ENCODE measurements around the gene ELK4. TPM values are rescaled to one million over a fixed set of nuclear protein-coding genes. Genes with fewer than 3 reads are reported as not detected.
A peak's percentile ranks its signal among the peaks of the same experiment; 100 is the strongest.

Gene ELK4
- total RNA-seq, 6 experiments from 2014 or later = 15.1 to 39.2 (median 26.9) TPM

- 61% methylated on average over 5 of the region's 9 CpGs for WGBS (ENCODE audit: insufficient coverage, low coverage, low lambda C conversion rate, missing lambda C conversion rate)
- Histone ChIP-seq H3K9me3 (no peaks in the 10 kb centered on the region), H3K4me3 (peak overlapping the region in 1 of 3 donors; percentile 20), H3K27me3 (no peaks in the 10 kb centered on the region), H3K36me3 (peaks cover 0 to 32% (median 0%) of the 10 kb centered on the region in 4 donors), H3K27ac (peak overlapping the region; percentile 34 to 61 (median 52)), H3K4me1 (peaks cover 0 to 82% (median 28%) of the 10 kb centered on the region in 4 donors)
- TF ChIP-seq, protein P1, sequence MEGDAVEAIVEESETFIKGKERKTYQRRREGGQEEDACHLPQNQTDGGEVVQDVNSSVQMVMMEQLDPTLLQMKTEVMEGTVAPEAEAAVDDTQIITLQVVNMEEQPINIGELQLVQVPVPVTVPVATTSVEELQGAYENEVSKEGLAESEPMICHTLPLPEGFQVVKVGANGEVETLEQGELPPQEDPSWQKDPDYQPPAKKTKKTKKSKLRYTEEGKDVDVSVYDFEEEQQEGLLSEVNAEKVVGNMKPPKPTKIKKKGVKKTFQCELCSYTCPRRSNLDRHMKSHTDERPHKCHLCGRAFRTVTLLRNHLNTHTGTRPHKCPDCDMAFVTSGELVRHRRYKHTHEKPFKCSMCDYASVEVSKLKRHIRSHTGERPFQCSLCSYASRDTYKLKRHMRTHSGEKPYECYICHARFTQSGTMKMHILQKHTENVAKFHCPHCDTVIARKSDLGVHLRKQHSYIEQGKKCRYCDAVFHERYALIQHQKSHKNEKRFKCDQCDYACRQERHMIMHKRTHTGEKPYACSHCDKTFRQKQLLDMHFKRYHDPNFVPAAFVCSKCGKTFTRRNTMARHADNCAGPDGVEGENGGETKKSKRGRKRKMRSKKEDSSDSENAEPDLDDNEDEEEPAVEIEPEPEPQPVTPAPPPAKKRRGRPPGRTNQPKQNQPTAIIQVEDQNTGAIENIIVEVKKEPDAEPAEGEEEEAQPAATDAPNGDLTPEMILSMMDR (IDR thresholded peaks at IDR 0.05) = no peak
- no peak for TF ChIP-seq POLR2A (IDR thresholded peaks at IDR 0.05)
- DNase-seq (no peak), ATAC-seq (no peak)
- intact Hi-C loops (cut with DNase I) = loop anchor here in 1 of 2 donors (10.0 kb wide), 2 partner anchors 49 to 319 kb away; no protein-coding TSS in a partner anchor
Observed at GRCh38 chr1:205665201-205666045, 33.6 kb upstream of the ELK4 start.

DNA sequence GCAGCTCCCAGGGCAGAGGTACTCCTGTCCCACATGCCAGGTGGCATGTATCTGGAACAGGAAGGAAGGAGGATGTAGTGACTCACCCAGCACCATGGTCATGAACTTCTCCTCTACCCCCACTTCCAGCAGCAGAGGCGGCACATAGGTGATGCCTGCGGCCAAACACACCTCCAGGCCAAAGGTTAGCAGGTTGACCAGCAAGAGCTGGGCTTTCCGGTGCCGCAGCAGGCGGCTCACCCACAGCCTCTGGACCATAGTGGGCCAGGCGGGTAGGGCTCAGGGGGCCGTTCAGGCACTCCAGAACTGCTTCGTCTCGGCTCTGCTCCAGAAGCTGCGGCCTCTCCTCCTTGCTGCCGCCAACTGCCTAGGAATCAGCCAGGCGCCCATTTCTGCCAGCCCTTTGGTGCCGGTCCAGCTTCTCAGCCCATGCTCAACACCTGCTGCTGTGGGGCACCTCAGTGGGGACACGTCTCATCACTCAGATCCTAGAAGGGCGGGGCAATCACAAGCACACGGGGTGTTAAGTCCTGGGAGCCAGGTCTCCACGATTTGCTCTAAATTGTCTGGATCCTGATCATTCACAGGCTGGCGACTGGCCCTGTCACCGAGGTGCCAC lies 32.7 kb upstream of the ELK4 start:
- 13% methylated on average over 8 of the region's 19 CpGs for WGBS (ENCODE audit: insufficient coverage, low coverage, low lambda C conversion rate, missing lambda C conversion rate)
- Histone ChIP-seq H3K27ac (peak overlapping the region; percentile 34 to 69 (median 52)), H3K4me1 (peaks cover 0 to 80% (median 24%) of the 10 kb centered on the region in 4 donors), H3K36me3 (peaks cover 0 to 32% (median 0%) of the 10 kb centered on the region in 4 donors), H3K4me3 (peak overlapping the region; percentile 1 to 24 (median 20)), H3K9me3 (no peaks in the 10 kb centered on the region), H3K27me3 (no peaks in the 10 kb centered on the region)
- DNase-seq (peak; percentile 85 to 89 (median 88)), ATAC-seq (peak; percentile 77 to 87 (median 84))
- intact Hi-C loops (cut with DNase I) = loop anchor here in 1 of 2 donors (10.0 kb wide), 2 partner anchors 50 to 320 kb away; no protein-coding TSS in a partner anchor
- TF ChIP-seq, protein P1 (IDR thresholded peaks at IDR 0.05) = no peak
- peak; percentile 86 for TF ChIP-seq POLR2A (IDR thresholded peaks at IDR 0.05)

- Histone ChIP-seq H3K27me3 (no peaks in the 10 kb centered on the region), H3K9me3 (no peaks in the 10 kb centered on the region), H3K36me3 (peaks cover 0 to 40% (median 0%) of the 10 kb centered on the region in 4 donors), H3K4me1 (peaks cover 0 to 80% (median 21%) of the 10 kb centered on the region in 4 donors), H3K4me3 (peak overlapping the region in 1 of 3 donors; percentile 1), H3K27ac (peak overlapping the region in 2 of 3 donors; percentile 52 to 69)
- intact Hi-C loops (cut with DNase I) = loop anchor here in 1 of 2 donors (10.0 kb wide), 2 partner anchors 51 to 321 kb away; no protein-coding TSS in a partner anchor
- ATAC-seq (no peak), DNase-seq (no peak)
- TF ChIP-seq, protein P1 (IDR thresholded peaks at IDR 0.05) = no peak
- TF ChIP-seq POLR2A (IDR thresholded peaks at IDR 0.05) = no peak
- WGBS (ENCODE audit: insufficient coverage, low coverage, low lambda C conversion rate, missing lambda C conversion rate) = 77% methylated on average over 4 of the region's 18 CpGs
Observed at GRCh38 chr1:205663286-205663936, 31.6 kb upstream of the ELK4 start.

DNA sequence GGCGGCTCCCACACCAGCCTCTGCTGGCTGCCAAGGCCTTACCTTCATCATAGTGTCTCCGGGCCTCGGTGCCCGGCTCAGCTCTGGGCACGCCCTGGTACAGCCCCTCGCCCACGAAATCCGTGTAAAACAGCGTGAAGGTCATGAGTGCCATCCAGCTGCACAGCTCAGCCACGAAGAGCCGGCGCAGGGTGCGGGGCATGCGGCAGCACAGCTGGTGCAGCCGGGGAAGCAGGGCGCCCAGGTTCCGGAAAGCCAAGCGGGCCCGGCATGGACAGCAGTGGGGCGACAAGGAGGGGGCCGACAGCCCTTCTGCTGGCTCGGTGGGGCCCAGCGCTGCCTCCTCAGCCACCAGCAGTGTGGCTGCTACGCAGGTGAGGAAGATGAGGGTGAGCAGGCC lies 31.0 kb upstream of the ELK4 start:
- Histone ChIP-seq H3K9me3 (no peaks in the 10 kb centered on the region), H3K27me3 (no peaks in the 10 kb centered on the region), H3K27ac (peak overlapping the region in 1 of 3 donors; percentile 37), H3K4me3 (no peak overlapping the region), H3K36me3 (peaks cover 0 to 42% (median 0%) of the 10 kb centered on the region in 4 donors), H3K4me1 (peaks cover 0 to 74% (median 18%) of the 10 kb centered on the region in 4 donors)
- intact Hi-C loops (cut with DNase I) = loop anchor here in 1 of 2 donors (10.0 kb wide), 2 partner anchors 52 to 322 kb away; no protein-coding TSS in a partner anchor
- DNase-seq (no peak), ATAC-seq (no peak)
- TF ChIP-seq, protein P1 (IDR thresholded peaks at IDR 0.05) = no peak
- no peak for TF ChIP-seq POLR2A (IDR thresholded peaks at IDR 0.05)
- WGBS (ENCODE audit: insufficient coverage, low coverage, low lambda C conversion rate, missing lambda C conversion rate) = 100% methylated on average over 2 of the region's 24 CpGs
